Endodermal cell (in vitro differentiated cells): ENCODE data around the gene ZNF19. TPM values are rescaled to one million over a fixed set of nuclear protein-coding genes. Genes with fewer than 3 reads are reported as not detected.
A peak's percentile ranks its signal among the peaks of the same experiment; 100 is the strongest.

Experiments
- DNase-seq: peaks from one replicate; pipeline ENCODE4 v3.0.0-alpha.2; 2017
- H3K27ac ChIP-seq: 2 replicates; pipeline ENCODE4 v1.5.1; 2013; ENCODE audit warnings: mild to moderate bottlenecking, low read depth, low read length, moderate library complexity
- H3K27me3 ChIP-seq: 2 replicates; pipeline ENCODE4 v1.6.1; 2013; ENCODE audit warnings: mild to moderate bottlenecking, low read length, moderate library complexity; ENCODE audit not compliant: insufficient read depth, control insufficient read depth, poor library complexity, severe bottlenecking
- H3K36me3 ChIP-seq: 2 replicates; pipeline ENCODE4 v1.7.0; 2013; ENCODE audit warnings: mild to moderate bottlenecking, low read length, moderate library complexity; ENCODE audit not compliant: control insufficient read depth, insufficient read depth
- H3K4me1 ChIP-seq: one replicate; pipeline ENCODE4 v1.7.0; 2013; ENCODE audit warnings: low read length; ENCODE audit not compliant: control insufficient read depth, insufficient read depth
- H3K4me3 ChIP-seq: 2 replicates; pipeline ENCODE4 v1.5.1; 2013; ENCODE audit warnings: mild to moderate bottlenecking, low read length, moderate library complexity
- H3K9ac ChIP-seq: 2 replicates; pipeline ENCODE4 v1.6.1; 2013; ENCODE audit warnings: mild to moderate bottlenecking, low read length, moderate library complexity; ENCODE audit not compliant: poor library complexity, severe bottlenecking; ENCODE audit errors: extremely low read depth
- H3K9me3 ChIP-seq: 2 replicates; pipeline ENCODE4 v1.6.1; 2013; ENCODE audit warnings: mild to moderate bottlenecking, low read length, moderate library complexity; ENCODE audit not compliant: control insufficient read depth
- H3K27ac Mint-ChIP-seq: 2 replicates; pipeline ENCODE4 v1.8.0; 2020; ENCODE audit warnings: mixed read lengths
- H3K27me3 Mint-ChIP-seq: 2 replicates; pipeline ENCODE4 v1.8.0; 2021; ENCODE audit warnings: mild to moderate bottlenecking, mixed read lengths; ENCODE audit not compliant: insufficient read depth
- H3K36me3 Mint-ChIP-seq: 2 replicates; pipeline ENCODE4 v1.8.0; 2020; ENCODE audit warnings: low read depth, mixed read lengths
- H3K4me1 Mint-ChIP-seq: 2 replicates; pipeline ENCODE4 v1.8.0; 2020; ENCODE audit warnings: mixed read lengths
- H3K4me3 Mint-ChIP-seq: 2 replicates; pipeline ENCODE4 v1.8.0; 2020; ENCODE audit warnings: mild to moderate bottlenecking, moderate library complexity, mixed read lengths
- H3K9me3 Mint-ChIP-seq: 2 replicates; pipeline ENCODE4 v1.8.0; 2020; ENCODE audit warnings: mild to moderate bottlenecking, mixed read lengths
- WGBS, 2 experiments: methylation state at CpG; one replicate each; pipeline versions ENCODE4 v1.1.5 to v1.1.7; 2013; ENCODE audit warnings: missing lambda C conversion rate in 2 of 2, mixed read lengths in 1 of 2; ENCODE audit not compliant: insufficient coverage in 1 of 2, insufficient read length in 1 of 2; 5-methylcytosine and 5-hydroxymethylcytosine counted together
- total RNA-seq, 2 donors: library from RNA; stranded (reverse); fragmentation: NEBNext Ultra II Directional in 1 of 2; extraction: Animal tissue kit (Norgen Biotek cat#: 25700) in 1 of 2; gene quantifications; 2 replicates in 1 of 2; 3 replicates in 1 of 2; pipeline ENCODE4 v1.2.1, GENCODE V29; 2021
- TF ChIP-seq, protein P1 (sequence below): fragments of 200-600 bp; sonication (generic); conservative IDR thresholded peaks from 2 replicates; pipeline ENCODE4 v1.5.0; 2021; ENCODE audit warnings: antibody characterized with exemption, mild to moderate bottlenecking

The ZNF19 gene
- total RNA-seq, 2 donors from 2014 or later, result 5.8 to 8.5 TPM

DNA sequence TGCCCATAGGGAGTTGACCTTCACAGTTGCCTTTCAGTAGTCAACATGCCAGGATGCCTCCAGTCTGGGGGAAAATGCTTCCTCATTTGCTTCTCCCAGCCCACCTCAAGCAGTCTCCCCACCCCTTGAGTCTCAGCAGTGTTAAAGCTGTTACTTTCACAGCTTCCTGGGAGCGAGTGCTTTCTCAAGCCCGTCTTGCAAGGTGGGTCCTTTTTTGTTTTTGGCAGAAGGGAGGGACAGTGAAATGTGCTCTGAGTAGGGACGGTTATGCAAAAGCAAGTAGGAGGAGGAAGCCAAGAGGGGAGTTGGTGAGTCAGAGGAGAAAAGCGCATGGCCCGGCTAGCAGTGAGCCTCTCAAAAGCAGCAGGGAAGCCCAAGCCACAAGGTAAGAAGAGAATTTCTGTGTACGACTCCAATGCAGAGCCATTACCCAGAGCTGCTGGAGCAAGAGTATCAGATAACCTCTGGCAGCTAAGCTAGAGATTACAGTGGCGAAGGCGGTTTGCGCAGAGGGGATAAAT, 37.0 kb upstream of the ZNF19 start, which contains the start of gene CHST4:
Gene CHST4, plus strand, starts transcription at position 316 of the 521 bp plus-strand sequence. CDS start 10,252 bp downstream, outside the sequence.
- H3K27ac ChIP-seq, result no peak within 1 kb of the TSS
- TF ChIP-seq, protein P1, sequence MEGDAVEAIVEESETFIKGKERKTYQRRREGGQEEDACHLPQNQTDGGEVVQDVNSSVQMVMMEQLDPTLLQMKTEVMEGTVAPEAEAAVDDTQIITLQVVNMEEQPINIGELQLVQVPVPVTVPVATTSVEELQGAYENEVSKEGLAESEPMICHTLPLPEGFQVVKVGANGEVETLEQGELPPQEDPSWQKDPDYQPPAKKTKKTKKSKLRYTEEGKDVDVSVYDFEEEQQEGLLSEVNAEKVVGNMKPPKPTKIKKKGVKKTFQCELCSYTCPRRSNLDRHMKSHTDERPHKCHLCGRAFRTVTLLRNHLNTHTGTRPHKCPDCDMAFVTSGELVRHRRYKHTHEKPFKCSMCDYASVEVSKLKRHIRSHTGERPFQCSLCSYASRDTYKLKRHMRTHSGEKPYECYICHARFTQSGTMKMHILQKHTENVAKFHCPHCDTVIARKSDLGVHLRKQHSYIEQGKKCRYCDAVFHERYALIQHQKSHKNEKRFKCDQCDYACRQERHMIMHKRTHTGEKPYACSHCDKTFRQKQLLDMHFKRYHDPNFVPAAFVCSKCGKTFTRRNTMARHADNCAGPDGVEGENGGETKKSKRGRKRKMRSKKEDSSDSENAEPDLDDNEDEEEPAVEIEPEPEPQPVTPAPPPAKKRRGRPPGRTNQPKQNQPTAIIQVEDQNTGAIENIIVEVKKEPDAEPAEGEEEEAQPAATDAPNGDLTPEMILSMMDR, result no peak
- Mint-ChIP-seq H3K36me3 (no peaks in the 10 kb centered on the region), H3K9me3 (no peaks in the 10 kb centered on the region), H3K4me1 (peaks cover 31% of the 10 kb centered on the region), H3K27ac (peak within 1 kb of the TSS; percentile 93), H3K4me3 (peak within 1 kb of the TSS; percentile 55), H3K27me3 (peaks cover 10% of the 10 kb centered on the region)
- H3K27me3 ChIP-seq, result no peaks in the 10 kb centered on the region
- H3K36me3 ChIP-seq, result no peaks in the 10 kb centered on the region
- 0% methylated on average over 3 to 9 of the region's 9 CpGs for WGBS, 2 experiments
- no peaks in the 10 kb centered on the region for H3K9me3 ChIP-seq
- H3K4me1 ChIP-seq, result peaks cover 3% of the 10 kb centered on the region
- DNase-seq, result peak; percentile 96
- H3K9ac ChIP-seq, result peak within 1 kb of the TSS; percentile 36
- H3K4me3 ChIP-seq, result peak within 1 kb of the TSS; percentile 62

DNA sequence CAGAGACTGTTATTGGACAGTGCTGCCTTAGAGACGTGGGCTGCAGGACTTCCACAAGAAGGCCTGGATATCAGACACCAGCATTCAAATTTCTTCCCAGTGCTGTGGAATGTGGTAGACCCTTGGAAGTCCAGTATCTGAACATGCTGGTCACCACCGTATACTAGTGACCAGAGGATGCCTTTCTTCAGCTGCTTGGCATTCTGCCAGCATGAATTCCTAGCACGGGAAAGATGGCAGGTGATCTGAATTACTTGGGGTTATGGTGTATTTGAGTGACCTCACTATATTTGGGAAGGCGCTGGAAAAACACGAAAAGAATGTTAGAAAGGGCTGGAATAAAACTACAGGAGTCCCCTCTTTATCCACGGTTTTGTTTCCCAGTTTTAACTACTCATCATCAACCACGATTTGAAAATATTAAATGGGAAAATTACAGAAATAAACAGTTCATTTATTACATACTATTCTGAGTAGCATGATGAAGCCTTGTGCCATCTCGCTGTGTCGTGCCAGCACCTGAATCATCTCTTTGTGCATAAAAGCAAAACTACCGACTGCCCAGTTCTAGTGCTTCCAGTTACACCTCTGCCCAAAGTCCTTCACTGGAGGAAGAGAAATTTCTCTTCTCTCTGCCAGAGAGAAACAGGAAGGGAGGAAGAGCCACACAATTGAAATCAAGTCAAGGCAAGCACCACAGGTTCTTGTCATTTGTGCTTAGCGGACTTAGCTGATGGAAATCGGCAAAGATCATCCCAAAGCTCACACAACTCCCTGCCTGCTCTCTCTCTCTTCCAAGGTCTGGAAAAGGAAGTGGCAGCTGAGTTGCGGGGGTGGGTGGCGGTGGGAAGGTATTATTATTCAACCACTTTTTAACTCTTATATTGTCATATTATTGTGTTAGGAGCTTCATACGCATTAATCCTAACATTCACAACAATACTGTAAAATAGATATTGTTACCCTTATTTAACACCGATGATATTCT, 35.7 kb upstream of the ZNF19 start:
- Histone ChIP-seq H3K36me3 (no peaks in the 10 kb centered on the region), H3K9me3 (no peaks in the 10 kb centered on the region), H3K27ac (no peak overlapping the region), H3K27me3 (no peaks in the 10 kb centered on the region), H3K4me1 (peaks cover 3% of the 10 kb centered on the region), H3K9ac (no peak overlapping the region), H3K4me3 (peak overlapping the region; percentile 62)
- TF ChIP-seq, protein P1, result no peak
- DNase-seq, result peak; percentile 54
- H3K9me3 Mint-ChIP-seq, result no peaks in the 10 kb centered on the region
- H3K4me3 Mint-ChIP-seq, result peak overlapping the region; percentile 55
- WGBS, 2 experiments, result 69 to 73% methylated on average over 8 to 14 of the region's 16 CpGs
- H3K36me3 Mint-ChIP-seq, result no peaks in the 10 kb centered on the region
- peaks cover 31% of the 10 kb centered on the region for H3K4me1 Mint-ChIP-seq
- H3K27ac Mint-ChIP-seq, result no peak overlapping the region
- H3K27me3 Mint-ChIP-seq, result peaks cover 9% of the 10 kb centered on the region

GRCh38 chr16:71520550-71520949, 31.4 kb upstream of the ZNF19 start:
- H3K4me3 Mint-ChIP-seq, result no peak overlapping the region
- Histone ChIP-seq H3K27ac (no peak overlapping the region), H3K27me3 (no peaks in the 10 kb centered on the region), H3K4me1 (peaks cover 3% of the 10 kb centered on the region), H3K4me3 (no peak overlapping the region), H3K9me3 (no peaks in the 10 kb centered on the region), H3K36me3 (no peaks in the 10 kb centered on the region), H3K9ac (no peak overlapping the region)
- peaks cover 9% of the 10 kb centered on the region for H3K27me3 Mint-ChIP-seq
- no peak overlapping the region for H3K27ac Mint-ChIP-seq
- peaks cover 15% of the 10 kb centered on the region for H3K4me1 Mint-ChIP-seq
- 92 to 93% methylated on average over 3 of the region's 3 CpGs for WGBS, 2 experiments
- H3K36me3 Mint-ChIP-seq, result no peaks in the 10 kb centered on the region
- no peak for DNase-seq
- TF ChIP-seq, protein P1, result no peak
- H3K9me3 Mint-ChIP-seq, result no peaks in the 10 kb centered on the region
